Testis (tissue), 3 donors: ENCODE results near the gene MIF. TPM values are rescaled to one million over a fixed set of nuclear protein-coding genes. Genes with fewer than 3 reads are reported as not detected.
"Not testable (repeated sequence)": the region's sequence is repeated elsewhere in the genome, so short reads cannot be mapped to it uniquely, and the experiment has no call there.

Experiments
- DNase-seq: peaks from one replicate; pipeline ENCODE4 v3.0.0-alpha.2; 2019
- H3K27ac ChIP-seq, 2 donors: fragments of 200-600 bp; sonication (generic); one replicate each; pipeline ENCODE4 v1.5.1; 2019
- H3K27me3 ChIP-seq: fragments of 200-600 bp; sonication (generic); one replicate; pipeline ENCODE4 v1.5.1; 2019
- H3K36me3 ChIP-seq: fragments of 200-600 bp; sonication (generic); one replicate; pipeline ENCODE4 v1.5.1; 2017; ENCODE audit warnings: low read depth; ENCODE audit errors: missing control alignments
- H3K4me1 ChIP-seq: fragments of 200-600 bp; sonication (generic); one replicate; pipeline ENCODE4 v1.5.1; 2019
- H3K4me3 ChIP-seq, 2 donors: fragments of 200-600 bp; sonication (generic); one replicate each; pipeline ENCODE4 v1.5.1; 2017 to 2019
- H3K9me3 ChIP-seq: fragments of 200-600 bp; sonication (generic); one replicate; pipeline ENCODE4 v1.5.1; 2017
- POLR2A ChIP-seq: fragments of 450-650 bp; IDR thresholded peaks from one replicate; pipeline ENCODE4 v1.6.1; 2017; ENCODE audit warnings: antibody characterized with exemption, mild to moderate bottlenecking, moderate library complexity
- WGBS, 2 donors: methylation state at CpG; one replicate each; pipeline ENCODE4 v1.1.5; 2018; 5-methylcytosine and 5-hydroxymethylcytosine counted together
- intact Hi-C: fragments of 100-400 bp; cut with DNase I; formaldehyde crosslinking; loops from one replicate; pipeline ENCODE4 v1.15.1; 2023; ENCODE audit warnings: low total_unique reads
- polyA plus RNA-seq: library from polyadenylated mRNA; stranded (reverse); fragments of 350-450 nt; fragmentation: Illumina TruSeq; extraction: RNeasy Lipid Tissue Mini Kit (QIAGEN cat#74804); gene quantifications from one replicate; pipeline ENCODE4 v1.2.3, GENCODE V29; 2014; ENCODE audit warnings: low read depth, low replicate concordance; ENCODE audit not compliant: insufficient read depth
- total RNA-seq, 2 donors: library from RNA; depleted of rRNA; stranded (reverse); fragments of >200 nt; gene quantifications; one replicate each; pipeline ENCODE4 v1.2.3, GENCODE V29; 2016
- TF ChIP-seq, protein P1 (sequence below), 3 experiments: fragments of 450-650 bp in 2 of 3; fragments of 200-600 bp in 1 of 3; sonication (generic) in 1 of 3; IDR thresholded peaks; one replicate each; pipeline ENCODE4 v1.5.1; 2016 to 2019; ENCODE audit warnings: antibody characterized with exemption in 3 of 3, mild to moderate bottlenecking in 2 of 3, moderate library complexity in 1 of 3

The MIF gene
- total and polyA plus RNA-seq, 3 donors from 2014 or later = 177 to 472 (median 239) TPM

- no peak for DNase-seq
- Histone ChIP-seq H3K4me1 (peaks cover 12% of the 10 kb centered on the region), H3K4me3 (no peak overlapping the region), H3K9me3 (no peaks in the 10 kb centered on the region), H3K27ac (no peak overlapping the region), H3K36me3 (no peaks in the 10 kb centered on the region), H3K27me3 (no peaks in the 10 kb centered on the region)
- intact Hi-C loops = no loop called here
- WGBS, 2 donors = 100% methylated on average over 4 of the region's 4 CpGs
- TF ChIP-seq, protein P1, sequence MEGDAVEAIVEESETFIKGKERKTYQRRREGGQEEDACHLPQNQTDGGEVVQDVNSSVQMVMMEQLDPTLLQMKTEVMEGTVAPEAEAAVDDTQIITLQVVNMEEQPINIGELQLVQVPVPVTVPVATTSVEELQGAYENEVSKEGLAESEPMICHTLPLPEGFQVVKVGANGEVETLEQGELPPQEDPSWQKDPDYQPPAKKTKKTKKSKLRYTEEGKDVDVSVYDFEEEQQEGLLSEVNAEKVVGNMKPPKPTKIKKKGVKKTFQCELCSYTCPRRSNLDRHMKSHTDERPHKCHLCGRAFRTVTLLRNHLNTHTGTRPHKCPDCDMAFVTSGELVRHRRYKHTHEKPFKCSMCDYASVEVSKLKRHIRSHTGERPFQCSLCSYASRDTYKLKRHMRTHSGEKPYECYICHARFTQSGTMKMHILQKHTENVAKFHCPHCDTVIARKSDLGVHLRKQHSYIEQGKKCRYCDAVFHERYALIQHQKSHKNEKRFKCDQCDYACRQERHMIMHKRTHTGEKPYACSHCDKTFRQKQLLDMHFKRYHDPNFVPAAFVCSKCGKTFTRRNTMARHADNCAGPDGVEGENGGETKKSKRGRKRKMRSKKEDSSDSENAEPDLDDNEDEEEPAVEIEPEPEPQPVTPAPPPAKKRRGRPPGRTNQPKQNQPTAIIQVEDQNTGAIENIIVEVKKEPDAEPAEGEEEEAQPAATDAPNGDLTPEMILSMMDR (IDR thresholded peaks at IDR 0.05) = no peak
- TF ChIP-seq POLR2A = no peak
Measured at GRCh38 chr22:23859201-23859600, 35.0 kb upstream of the MIF start.

DNA sequence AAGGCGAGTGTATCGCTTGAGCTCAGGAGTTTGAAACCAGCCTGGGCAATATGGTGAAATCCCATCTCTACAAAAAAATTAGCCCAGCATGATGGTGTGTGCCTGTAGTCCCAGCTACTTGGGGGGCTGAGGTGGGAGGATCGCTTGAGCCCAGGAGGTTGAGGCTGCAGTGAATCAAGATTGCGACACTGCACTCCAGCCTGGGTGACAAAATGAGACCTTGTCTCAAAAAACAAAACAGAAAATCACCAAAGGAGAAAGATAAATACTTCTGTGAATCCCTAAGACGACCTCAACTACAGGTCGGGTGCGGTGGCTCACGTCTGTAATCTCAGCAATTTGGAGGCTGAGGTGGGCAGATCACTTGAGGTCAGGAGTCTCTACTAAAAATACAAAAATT is 34.0 kb upstream of the MIF start:
- H3K4me1 ChIP-seq = peaks cover 12% of the 10 kb centered on the region
- H3K36me3 ChIP-seq, DNase-seq, intact Hi-C loops, H3K27me3 ChIP-seq, H3K27ac ChIP-seq, H3K9me3 ChIP-seq, H3K4me3 ChIP-seq: not testable (repeated sequence)
- WGBS, 2 donors = 90% methylated on average over 8 of the region's 8 CpGs

DNA sequence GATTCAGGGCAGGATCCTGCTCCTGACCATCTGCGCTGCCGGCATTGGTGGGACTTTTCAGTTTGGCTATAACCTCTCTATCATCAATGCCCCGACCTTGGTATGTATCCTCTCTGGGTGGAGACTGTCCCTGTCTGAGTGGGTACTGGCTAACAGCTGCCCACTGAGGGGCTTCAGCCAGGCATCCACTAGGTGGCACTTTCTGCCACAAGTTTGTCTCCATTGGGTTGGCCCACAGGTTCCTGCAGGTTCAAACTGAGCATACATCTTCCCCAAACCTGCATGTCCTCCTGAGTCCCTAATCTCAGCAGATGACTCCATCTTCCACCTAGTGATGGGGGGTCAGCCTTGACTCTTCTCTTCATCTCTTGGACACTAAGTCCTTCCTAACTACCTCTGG is 32.1 kb upstream of the MIF start:
- DNase-seq = peak; percentile 63
- Histone ChIP-seq H3K36me3 (no peaks in the 10 kb centered on the region), H3K27me3 (no peaks in the 10 kb centered on the region), H3K4me3 (no peak overlapping the region), H3K9me3 (no peaks in the 10 kb centered on the region), H3K4me1 (peaks cover 7% of the 10 kb centered on the region), H3K27ac (no peak overlapping the region)
- no peak for TF ChIP-seq POLR2A
- TF ChIP-seq, protein P1 (IDR thresholded peaks at IDR 0.05) = peak; percentile 6 to 38 (median 11)
- 69 to 87% methylated on average over 3 of the region's 3 CpGs for WGBS, 2 donors
- intact Hi-C loops = no loop called here

DNA sequence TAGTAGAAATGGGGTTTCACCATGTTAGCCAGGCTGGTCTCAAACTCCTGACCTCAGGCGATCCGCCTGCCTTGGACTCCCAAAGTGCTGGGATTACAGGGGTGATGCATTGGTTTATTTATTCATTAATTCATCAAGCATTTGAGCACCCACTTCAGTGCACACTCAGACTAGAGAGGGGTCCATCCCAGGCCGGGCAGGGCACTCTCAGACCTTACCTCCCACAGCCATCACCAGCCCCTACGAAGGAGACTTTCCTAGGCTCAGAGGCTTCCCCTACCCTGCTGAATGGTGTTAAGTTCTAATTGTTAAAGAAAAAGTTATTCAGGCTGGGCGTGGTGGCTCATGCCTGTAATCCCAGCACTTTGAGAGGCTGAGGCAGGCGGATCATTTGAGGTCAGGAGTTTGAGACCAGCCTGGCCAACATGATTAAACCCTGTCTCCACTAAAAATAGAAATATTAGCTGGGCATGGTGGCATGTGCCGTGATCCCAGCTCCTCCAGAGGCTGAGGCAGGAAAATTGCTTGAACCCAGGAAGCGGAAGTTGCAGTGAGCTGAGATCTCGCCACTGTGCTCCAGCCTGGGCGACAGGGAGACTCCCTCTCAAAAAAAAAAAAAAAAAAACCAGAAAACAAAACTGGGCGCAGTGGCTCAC is 29.6 kb upstream of the MIF start:
- DNase-seq, intact Hi-C loops, H3K27ac ChIP-seq, H3K27me3 ChIP-seq, H3K9me3 ChIP-seq, H3K4me1 ChIP-seq, H3K36me3 ChIP-seq, H3K4me3 ChIP-seq: not testable (repeated sequence)
- WGBS, 2 donors = 72 to 86% methylated on average over 11 of the region's 11 CpGs

GRCh38 chr22:23868580-23868979 is 25.6 kb upstream of the MIF start:
- no peaks in the 10 kb centered on the region for H3K4me1 ChIP-seq
- intact Hi-C loops = no loop called here
- WGBS, 2 donors = 90 to 93% methylated on average over 3 to 4 of the region's 4 CpGs
- H3K9me3 ChIP-seq = no peaks in the 10 kb centered on the region
- no peak overlapping the region for H3K27ac ChIP-seq
- H3K27me3 ChIP-seq = no peaks in the 10 kb centered on the region
- H3K36me3 ChIP-seq = no peaks in the 10 kb centered on the region
- no peak overlapping the region for H3K4me3 ChIP-seq
- no peak for DNase-seq
- TF ChIP-seq, protein P1 (IDR thresholded peaks at IDR 0.05) = no peak
- TF ChIP-seq POLR2A = no peak

GRCh38 chr22:23874871-23875270 is 19.3 kb upstream of the MIF start:
- no peak for TF ChIP-seq POLR2A
- TF ChIP-seq, protein P1 (IDR thresholded peaks at IDR 0.05) = no peak
- no peak overlapping the region for H3K4me3 ChIP-seq
- WGBS, 2 donors = 91 to 95% methylated on average over 4 of the region's 4 CpGs
- H3K36me3 ChIP-seq = no peaks in the 10 kb centered on the region
- DNase-seq = no peak
- no peaks in the 10 kb centered on the region for H3K27me3 ChIP-seq
- no peaks in the 10 kb centered on the region for H3K9me3 ChIP-seq
- H3K4me1 ChIP-seq = no peaks in the 10 kb centered on the region
- H3K27ac ChIP-seq = no peak overlapping the region
- intact Hi-C loops = no loop called here
